ENCODE results near the gene ASPN.

DNA sequence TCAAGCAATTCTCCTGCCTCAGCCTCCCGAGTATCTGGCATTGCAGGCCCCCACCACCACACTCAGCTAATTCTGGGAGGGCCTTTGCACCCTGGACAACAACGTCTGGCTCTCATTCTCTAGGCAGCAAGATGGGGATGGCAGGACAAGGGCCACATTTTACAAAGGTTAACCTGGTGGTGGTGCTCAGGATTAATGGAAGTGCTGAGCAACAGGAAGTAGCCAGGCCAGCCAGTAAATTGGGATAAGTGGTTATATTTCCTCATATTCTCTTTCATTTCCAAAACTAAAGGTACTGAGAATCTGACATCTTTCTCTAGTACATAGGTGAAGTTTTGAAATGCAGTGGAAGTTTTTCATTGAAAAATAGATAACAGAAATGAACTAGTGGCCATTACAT, 24.7 kb upstream of the ASPN start:
- TF ChIP-seq POLR2A (IDR thresholded peaks at IDR 0.05): no peak
- TF ChIP-seq, protein P1, sequence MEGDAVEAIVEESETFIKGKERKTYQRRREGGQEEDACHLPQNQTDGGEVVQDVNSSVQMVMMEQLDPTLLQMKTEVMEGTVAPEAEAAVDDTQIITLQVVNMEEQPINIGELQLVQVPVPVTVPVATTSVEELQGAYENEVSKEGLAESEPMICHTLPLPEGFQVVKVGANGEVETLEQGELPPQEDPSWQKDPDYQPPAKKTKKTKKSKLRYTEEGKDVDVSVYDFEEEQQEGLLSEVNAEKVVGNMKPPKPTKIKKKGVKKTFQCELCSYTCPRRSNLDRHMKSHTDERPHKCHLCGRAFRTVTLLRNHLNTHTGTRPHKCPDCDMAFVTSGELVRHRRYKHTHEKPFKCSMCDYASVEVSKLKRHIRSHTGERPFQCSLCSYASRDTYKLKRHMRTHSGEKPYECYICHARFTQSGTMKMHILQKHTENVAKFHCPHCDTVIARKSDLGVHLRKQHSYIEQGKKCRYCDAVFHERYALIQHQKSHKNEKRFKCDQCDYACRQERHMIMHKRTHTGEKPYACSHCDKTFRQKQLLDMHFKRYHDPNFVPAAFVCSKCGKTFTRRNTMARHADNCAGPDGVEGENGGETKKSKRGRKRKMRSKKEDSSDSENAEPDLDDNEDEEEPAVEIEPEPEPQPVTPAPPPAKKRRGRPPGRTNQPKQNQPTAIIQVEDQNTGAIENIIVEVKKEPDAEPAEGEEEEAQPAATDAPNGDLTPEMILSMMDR (IDR thresholded peaks at IDR 0.05): no peak

All from testis (tissue), 2 donors.